ENCODE data around the gene CHRD. TPM values are rescaled to one million over a fixed set of nuclear protein-coding genes. Genes with fewer than 3 reads are reported as not detected.

CHRD gene
- total and polyA plus RNA-seq, 10 of the 15 experiments (the other 5 are each of a cell fraction or from before 2014, with no cell fraction given): not detected

GRCh38 chr3:184426691-184427141 is 46.9 kb downstream of the CHRD start:
- H3K36me3 ChIP-seq (ENCODE audit: control insufficient read depth in 2 of 2, insufficient read depth in 2 of 2, low read length in 1 of 2): no peaks in the 10 kb centered on the region
- no peaks in the 10 kb centered on the region for H3K79me2 ChIP-seq (ENCODE audit: control insufficient read depth, insufficient read depth, low read length)
- in situ Hi-C loops (cut with MboI) (no loop called here), intact Hi-C loops (cut with micrococcal nuclease; ENCODE audit: unreplicated experiment) (no loop called here)
- ChIA-PET CTCF (no interaction called here), POLR2A (no interaction called here), RAD21 (ENCODE audit: unreplicated experiment) (no interaction called here), SMC1A (ENCODE audit: uncharacterized antibody, unreplicated experiment) (no interaction called here)
- ATAC-seq (no peak), DNase-seq (ENCODE audit: low read depth, low spot score) (no peak), FAIRE-seq (no peak)
- no peaks in the 10 kb centered on the region; a peak in 1 of 4 replicates for H3K27me3 ChIP-seq (replicated peaks in 1 of 2; ENCODE audit: control insufficient read depth in 2 of 2, insufficient read depth in 2 of 2, low read length in 1 of 2)
- no peak overlapping the region for H3K27ac ChIP-seq (ENCODE audit: control insufficient read depth, insufficient read depth)
- H3K9ac ChIP-seq (ENCODE audit: control insufficient read depth, insufficient read depth, low read length): no peak overlapping the region
- no peak overlapping the region for H3K4me3 ChIP-seq
- H4K20me1 ChIP-seq (ENCODE audit: control insufficient read depth, insufficient read depth): no peaks in the 10 kb centered on the region
- H3K4me2 ChIP-seq (ENCODE audit: control insufficient read depth, insufficient read depth): no peak overlapping the region
- H3K9me3 ChIP-seq (replicated peaks; ENCODE audit: control insufficient read depth, insufficient read depth, low read length): no peaks in the 10 kb centered on the region
- H2AFZ ChIP-seq (ENCODE audit: control insufficient read depth, low read depth, low read length): no peak overlapping the region
- BruUV-seq (replicated peaks): no TSS peak
- no peaks in the 10 kb centered on the region for H3K4me1 ChIP-seq (ENCODE audit: control insufficient read depth, insufficient read depth, low read length)
- WGBS (ENCODE audit: insufficient coverage, insufficient replicate concordance, low lambda C conversion rate, missing lambda C conversion rate): 25% methylated on average over 12 of the region's 12 CpGs
- no peak for TF ChIP-seq NKRF (conservative IDR thresholded peaks at IDR 0.05)
- TF ChIP-seq SMARCA5 (IDR thresholded peaks at IDR 0.05): no peak
- no peak for TF ChIP-seq CEBPB (IDR thresholded peaks at IDR 0.05; ENCODE audit: borderline replicate concordance in 1 of 2, low read depth in 2 of 2, low read length in 2 of 2)
- no peak for TF ChIP-seq RELA (IDR thresholded peaks at IDR 0.05; ENCODE audit: borderline replicate concordance, partially characterized antibody)
- TF ChIP-seq STAT1 (conservative IDR thresholded peaks at IDR 0.05): no peak
- no peak for TF ChIP-seq ZSCAN29 (IDR thresholded peaks at IDR 0.05)

All from GM12878 (cell line).